HG02884 (cell line): ENCODE measurements around the gene SLC7A1.

Experiments
- ATAC-seq: cut with Tn5 transposase; IDR thresholded peaks from one replicate; pipeline ENCODE4 v1.9.1; 2021; ENCODE audit warnings: mild to moderate bottlenecking, moderate library complexity; ENCODE audit not compliant: unreplicated experiment

SLC7A1 gene

DNA sequence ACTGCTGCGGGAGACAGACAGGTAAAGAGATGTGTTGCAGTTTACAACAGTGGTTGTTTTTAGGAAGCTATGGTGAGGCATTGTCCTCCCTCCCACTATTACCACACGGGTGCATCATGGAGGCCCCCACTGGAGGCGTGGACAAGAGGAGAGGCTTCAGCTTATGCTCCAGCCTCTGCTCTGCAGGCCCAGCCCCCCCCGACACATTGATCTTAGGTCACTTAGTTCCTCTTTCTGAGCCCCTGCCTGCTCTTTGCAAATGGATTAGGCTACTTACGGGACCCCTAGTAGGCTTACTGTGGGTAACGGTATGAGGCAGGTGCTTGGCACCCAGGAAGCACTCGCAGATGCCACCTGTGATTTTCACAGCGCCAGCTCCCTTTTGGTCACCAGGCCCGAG lies 123.9 kb downstream of the SLC7A1 start:
- ATAC-seq: no peak

DNA sequence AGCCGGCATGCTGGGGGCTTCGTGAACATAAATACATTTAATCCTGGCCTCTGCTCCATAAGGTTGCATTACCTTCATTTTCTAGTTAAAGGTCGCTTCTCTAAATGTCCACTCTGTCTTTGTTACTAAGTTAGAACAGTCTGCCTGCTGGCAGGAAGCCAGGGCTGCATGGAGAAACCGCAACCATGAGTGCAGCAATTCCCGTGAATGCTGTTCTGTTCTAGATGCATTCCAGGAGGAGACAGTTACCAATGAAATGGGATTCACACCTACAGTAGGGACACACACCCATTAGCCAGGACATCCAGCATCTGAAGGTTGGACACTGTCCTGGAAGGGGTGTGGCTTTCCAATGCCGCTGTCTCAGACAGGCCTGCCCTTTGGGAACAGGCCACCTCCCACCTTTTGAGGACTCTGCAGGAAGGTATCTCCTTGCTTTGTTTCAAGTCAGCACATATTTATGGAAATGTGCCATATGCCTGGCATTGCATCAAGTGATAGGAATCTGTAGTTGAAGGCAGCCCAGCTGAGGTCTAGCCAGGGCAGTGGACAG lies 129.7 kb downstream of the SLC7A1 start:
- ATAC-seq: no peak

DNA sequence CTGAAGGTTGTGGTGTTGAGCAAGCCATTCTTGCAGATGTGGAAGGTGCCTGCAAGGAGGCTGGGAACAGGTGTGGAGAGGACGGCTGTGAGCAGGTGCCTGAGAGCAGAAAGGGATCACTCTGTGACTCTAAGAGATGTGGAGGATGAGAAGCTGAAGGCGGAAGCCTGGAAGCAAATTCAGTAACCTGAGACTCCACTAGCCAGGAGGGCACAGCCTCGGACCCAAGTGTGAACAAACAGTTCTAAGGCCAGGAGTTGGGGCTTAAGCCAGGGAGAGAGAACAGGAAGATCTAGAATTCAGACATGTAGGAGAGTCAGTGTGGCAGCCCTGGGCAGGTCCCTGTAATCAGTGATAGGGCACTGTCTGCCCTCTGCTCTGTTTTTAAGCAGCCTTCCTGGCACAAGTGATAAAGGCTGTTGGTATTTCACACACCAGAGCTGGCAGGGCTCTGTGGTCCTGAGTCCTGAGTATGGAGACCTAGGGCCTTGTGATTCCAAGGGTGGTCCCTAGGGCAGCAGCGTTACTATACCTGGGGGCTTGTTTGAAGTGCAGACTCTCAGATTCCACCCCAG lies 131.3 kb downstream of the SLC7A1 start:
- ATAC-seq: no peak

DNA sequence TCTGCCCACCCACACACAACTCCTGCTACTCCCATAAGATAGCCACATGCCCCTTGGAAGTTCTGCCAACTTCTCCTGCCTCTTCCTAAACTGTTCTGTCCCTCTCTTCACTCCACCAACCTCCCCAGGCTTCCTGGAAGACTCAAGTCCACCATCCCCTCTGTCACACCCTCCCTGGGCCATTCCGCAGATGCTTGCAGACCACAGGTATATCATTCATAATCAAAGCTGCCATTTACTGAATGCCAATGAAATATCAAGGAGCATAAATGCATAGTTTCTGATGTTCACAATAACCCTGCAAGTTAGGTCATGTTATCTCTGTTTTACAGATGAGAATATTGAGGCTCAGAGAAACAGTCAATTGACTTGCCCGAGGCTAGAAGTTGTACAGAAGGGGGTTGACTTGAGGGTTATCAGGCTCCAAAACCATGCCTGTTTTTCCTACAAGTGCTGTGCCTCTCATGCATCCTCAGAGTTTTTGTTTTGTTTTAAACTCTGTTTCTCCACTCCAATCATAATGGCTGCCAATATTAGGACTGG lies 135.6 kb downstream of the SLC7A1 start:
- ATAC-seq: no peak
